OCI-LY1 (cell line): ENCODE results near the gene CREB3L1.

Experiments
- H2AFZ ChIP-seq: fragments of 200-600 bp; sonication (generic), shearing (Covaris generic); 2 replicates; pipeline ENCODE4 v1.6.0; 2014; ENCODE audit warnings: antibody characterized with exemption, mild to moderate bottlenecking, low read length
- H3F3A ChIP-seq: fragments of 200-600 bp; sonication (generic), shearing (Covaris generic); 2 replicates; pipeline ENCODE4 v1.6.0; 2014; ENCODE audit warnings: mild to moderate bottlenecking, antibody characterized with exemption, low read length, moderate library complexity; ENCODE audit not compliant: insufficient read depth
- H3K27ac ChIP-seq: fragments of 200-600 bp; sonication (generic); 2 replicates; pipeline ENCODE4 v1.5.1; 2014; ENCODE audit warnings: low read length, mixed run types, mild to moderate bottlenecking, low read depth; ENCODE audit not compliant: poor library complexity, severe bottlenecking
- H3K27me3 ChIP-seq: fragments of 200-600 bp; sonication (generic); 2 replicates; pipeline ENCODE4 v1.6.0; 2014; ENCODE audit warnings: antibody characterized with exemption, mild to moderate bottlenecking, low read length, moderate library complexity; ENCODE audit not compliant: insufficient read depth
- H3K36me3 ChIP-seq: fragments of 200-600 bp; sonication (generic); 2 replicates; pipeline ENCODE4 v1.6.1; 2014; ENCODE audit warnings: mild to moderate bottlenecking, antibody characterized with exemption, low read length, moderate library complexity, mixed read lengths; ENCODE audit not compliant: insufficient read depth
- H3K4me1 ChIP-seq: fragments of 200-600 bp; sonication (generic); 2 replicates; pipeline ENCODE4 v1.5.1; 2014; ENCODE audit warnings: mild to moderate bottlenecking, low read length, moderate library complexity; ENCODE audit not compliant: insufficient read depth, severe bottlenecking
- H3K4me2 ChIP-seq: fragments of 200-600 bp; sonication (generic), shearing (Covaris generic); 2 replicates; pipeline ENCODE4 v1.6.1; 2014; ENCODE audit warnings: low read length
- H3K4me3 ChIP-seq: fragments of 200-600 bp; sonication (generic); 2 replicates; pipeline ENCODE4 v1.5.1; 2014; ENCODE audit warnings: low read length, low read depth, mild to moderate bottlenecking, mixed read lengths; ENCODE audit not compliant: poor library complexity, severe bottlenecking
- H3K79me2 ChIP-seq: fragments of 200-600 bp; shearing (Covaris generic); 2 replicates; pipeline ENCODE4 v1.6.1; 2016; ENCODE audit warnings: mixed run types, low read length, mixed read lengths; ENCODE audit not compliant: insufficient read depth
- H3K9ac ChIP-seq: fragments of 200-600 bp; sonication (generic), shearing (Covaris generic); 2 replicates; pipeline ENCODE4 v1.6.1; 2014; ENCODE audit warnings: mild to moderate bottlenecking, low read length, mixed read lengths
- H3K9me2 ChIP-seq: fragments of 200-600 bp; sonication (generic), shearing (Covaris generic); 2 replicates; pipeline ENCODE4 v1.6.1; 2014; ENCODE audit warnings: low read depth, mild to moderate bottlenecking, low read length, mixed read lengths
- H3K9me3 ChIP-seq: fragments of 200-600 bp; shearing (Covaris generic); 2 replicates; pipeline ENCODE4 v1.6.1; 2014; ENCODE audit warnings: low read length, mixed read lengths
- H4K20me1 ChIP-seq: fragments of 200-600 bp; sonication (generic), shearing (Covaris generic); 2 replicates; pipeline ENCODE4 v1.6.0; 2016; ENCODE audit warnings: mild to moderate bottlenecking, low read length; ENCODE audit not compliant: insufficient read depth
- EZH2 ChIP-seq: fragments of 200-600 bp; sonication (generic), shearing (Covaris generic); IDR thresholded peaks from 2 replicates; pipeline ENCODE4 v1.8.0; 2017; ENCODE audit warnings: borderline replicate concordance, mixed run types, mild to moderate bottlenecking, antibody characterized with exemption, low read length, moderate library complexity, mixed read lengths
- TF ChIP-seq, protein P1 (sequence below): fragments of 200-600 bp; sonication (generic), shearing (Covaris generic); IDR thresholded peaks from 2 replicates; pipeline ENCODE4 v1.5.1; 2017; ENCODE audit warnings: mild to moderate bottlenecking, antibody characterized with exemption, low read length, moderate library complexity, mixed read lengths

CREB3L1 gene

DNA sequence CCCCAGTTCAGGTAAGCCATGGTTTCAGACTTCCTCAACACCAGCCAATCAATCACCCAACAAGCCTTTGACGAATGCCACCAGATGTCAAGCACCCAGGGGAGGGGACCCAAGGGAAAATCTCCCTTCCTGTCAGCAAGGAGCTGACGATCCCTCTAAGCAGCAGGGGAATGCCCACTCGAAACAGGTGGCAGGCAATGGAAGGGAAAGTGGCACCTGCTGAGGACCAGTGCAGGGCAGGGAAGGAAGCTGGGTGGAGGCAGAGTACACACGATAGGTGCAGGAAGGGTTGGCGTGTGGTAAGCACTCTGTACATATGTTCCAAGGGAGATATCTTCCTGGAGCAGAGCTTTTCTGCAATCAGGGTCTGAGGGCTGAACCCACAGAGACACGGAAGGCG is 11.7 kb upstream of the CREB3L1 start:
- no peak overlapping the region for H3K4me3 ChIP-seq
- H3K27ac ChIP-seq, result no peak overlapping the region
- no peak overlapping the region for H3K4me2 ChIP-seq
- no peaks in the 10 kb centered on the region for H3K9me3 ChIP-seq
- H3K27me3 ChIP-seq, result no peaks in the 10 kb centered on the region; the same call in 1 of the 2 replicates
- H3K9me2 ChIP-seq, result no peaks in the 10 kb centered on the region
- no peaks in the 10 kb centered on the region for H4K20me1 ChIP-seq
- H3K4me1 ChIP-seq, result peaks cover 15% of the 10 kb centered on the region
- TF ChIP-seq, protein P1, sequence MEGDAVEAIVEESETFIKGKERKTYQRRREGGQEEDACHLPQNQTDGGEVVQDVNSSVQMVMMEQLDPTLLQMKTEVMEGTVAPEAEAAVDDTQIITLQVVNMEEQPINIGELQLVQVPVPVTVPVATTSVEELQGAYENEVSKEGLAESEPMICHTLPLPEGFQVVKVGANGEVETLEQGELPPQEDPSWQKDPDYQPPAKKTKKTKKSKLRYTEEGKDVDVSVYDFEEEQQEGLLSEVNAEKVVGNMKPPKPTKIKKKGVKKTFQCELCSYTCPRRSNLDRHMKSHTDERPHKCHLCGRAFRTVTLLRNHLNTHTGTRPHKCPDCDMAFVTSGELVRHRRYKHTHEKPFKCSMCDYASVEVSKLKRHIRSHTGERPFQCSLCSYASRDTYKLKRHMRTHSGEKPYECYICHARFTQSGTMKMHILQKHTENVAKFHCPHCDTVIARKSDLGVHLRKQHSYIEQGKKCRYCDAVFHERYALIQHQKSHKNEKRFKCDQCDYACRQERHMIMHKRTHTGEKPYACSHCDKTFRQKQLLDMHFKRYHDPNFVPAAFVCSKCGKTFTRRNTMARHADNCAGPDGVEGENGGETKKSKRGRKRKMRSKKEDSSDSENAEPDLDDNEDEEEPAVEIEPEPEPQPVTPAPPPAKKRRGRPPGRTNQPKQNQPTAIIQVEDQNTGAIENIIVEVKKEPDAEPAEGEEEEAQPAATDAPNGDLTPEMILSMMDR, result no peak
- no peak for TF ChIP-seq EZH2
- H3F3A ChIP-seq, result no peaks in the 10 kb centered on the region
- H3K9ac ChIP-seq, result no peak overlapping the region
- H2AFZ ChIP-seq, result no peak overlapping the region
- no peaks in the 10 kb centered on the region for H3K79me2 ChIP-seq
- H3K36me3 ChIP-seq, result no peaks in the 10 kb centered on the region

DNA sequence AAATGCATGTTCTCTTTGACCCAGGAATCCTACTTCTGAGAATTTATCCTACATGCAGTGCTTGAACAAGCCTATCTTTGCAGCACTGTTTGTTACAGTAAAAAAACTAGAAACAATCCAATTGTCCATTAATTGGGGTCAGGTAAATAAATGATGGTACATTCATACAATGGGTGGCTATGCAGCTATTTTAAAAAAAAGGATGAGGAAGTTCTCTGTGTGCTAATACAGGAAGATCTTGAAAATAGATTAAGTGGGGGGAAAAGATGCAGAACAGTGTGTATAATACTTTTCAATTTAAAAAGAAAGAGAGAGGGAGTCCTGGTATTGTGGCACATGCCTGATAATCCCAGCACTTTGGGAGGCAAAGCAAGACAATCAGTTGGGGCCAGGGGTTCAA is 9.5 kb upstream of the CREB3L1 start:
- no peaks in the 10 kb centered on the region for H3K36me3 ChIP-seq
- H3K4me1 ChIP-seq, result peaks cover 15% of the 10 kb centered on the region
- H3K79me2 ChIP-seq, result no peaks in the 10 kb centered on the region
- H3K9me2 ChIP-seq, result no peaks in the 10 kb centered on the region
- no peak overlapping the region for H3K4me3 ChIP-seq
- no peak overlapping the region for H3K9ac ChIP-seq
- H3K4me2 ChIP-seq, result no peak overlapping the region
- H3F3A ChIP-seq, result no peaks in the 10 kb centered on the region
- H4K20me1 ChIP-seq, result no peaks in the 10 kb centered on the region
- no peaks in the 10 kb centered on the region; the same call in 1 of the 2 replicates for H3K27me3 ChIP-seq
- no peaks in the 10 kb centered on the region for H3K9me3 ChIP-seq
- H3K27ac ChIP-seq, result no peak overlapping the region
- H2AFZ ChIP-seq, result no peak overlapping the region
- TF ChIP-seq, protein P1, result no peak
- TF ChIP-seq EZH2, result no peak

DNA sequence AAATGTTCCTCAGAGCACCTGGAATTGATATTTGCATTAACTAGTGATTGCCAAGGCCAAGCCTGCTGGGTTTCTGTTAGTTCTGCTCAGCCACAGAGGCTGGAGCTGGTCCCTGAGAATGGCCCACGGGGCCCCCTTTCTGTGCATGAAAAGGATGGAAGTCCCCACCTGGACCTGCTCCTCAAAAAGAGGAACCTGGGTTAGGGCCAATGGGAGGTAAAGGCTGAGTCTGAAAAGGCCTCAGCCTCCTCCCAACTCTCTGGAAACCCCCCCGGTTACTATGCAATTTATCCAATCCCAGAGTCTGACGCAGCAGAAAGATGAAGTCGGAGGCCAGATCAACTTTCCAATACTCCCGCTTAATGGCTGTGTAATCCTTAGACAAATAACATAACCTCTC is 6.8 kb upstream of the CREB3L1 start:
- no peaks in the 10 kb centered on the region; the same call in 1 of the 2 replicates for H3K27me3 ChIP-seq
- TF ChIP-seq, protein P1, result no peak
- no peak for TF ChIP-seq EZH2

More for the DNA sequence above, 6.8 kb upstream of the CREB3L1 start:
- Histone ChIP-seq H3K9me3 (no peaks in the 10 kb centered on the region), H2AFZ (no peak overlapping the region), H3K36me3 (no peaks in the 10 kb centered on the region), H3K9ac (no peak overlapping the region), H4K20me1 (no peaks in the 10 kb centered on the region), H3K4me2 (no peak overlapping the region), H3K9me2 (no peaks in the 10 kb centered on the region), H3K79me2 (no peaks in the 10 kb centered on the region), H3F3A (no peaks in the 10 kb centered on the region), H3K4me1 (peaks cover 13% of the 10 kb centered on the region), H3K27ac (no peak overlapping the region), H3K4me3 (no peak overlapping the region)
